ENCODE measurements around the gene AHSG. TPM values are rescaled to one million over a fixed set of nuclear protein-coding genes. Genes with fewer than 3 reads are reported as not detected.

Gene AHSG
- total RNA-seq, 1 experiment from 2014 or later = not detected

DNA sequence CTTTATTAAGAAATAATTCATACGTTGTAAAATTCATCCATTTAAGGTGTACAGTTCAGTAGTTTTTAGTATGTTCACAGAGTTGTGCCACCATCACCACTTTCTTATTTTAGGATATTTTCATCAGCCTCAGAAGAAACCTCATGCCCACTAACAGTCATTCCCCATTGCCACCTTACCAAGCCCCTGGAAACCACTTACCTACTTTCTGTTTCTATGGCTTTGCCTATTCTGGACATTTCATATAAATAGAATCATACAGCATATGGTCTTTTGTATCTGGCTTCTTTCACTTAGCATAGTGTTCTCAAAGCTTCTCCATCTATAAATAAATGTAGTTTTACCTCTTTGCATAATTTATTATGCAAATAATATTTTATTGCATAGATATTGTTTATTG, 34.0 kb downstream of the AHSG start:
- Histone ChIP-seq H3K4me3 (no peak overlapping the region), H3K4me1 (replicated peaks) (no peaks in the 10 kb centered on the region; the same call in 1 of the 2 replicates), H3K9me3 (replicated peaks) (no peaks in the 10 kb centered on the region), H3K27me3 (replicated peaks) (0 out of 2 replicates have a peak, but pooled peaks cover 9% of the 10 kb centered on the region), H3K36me3 (no peaks in the 10 kb centered on the region), H3K27ac (no peak overlapping the region)
- no peak for DNase-seq (ENCODE audit: low read depth in 1 of 2, low spot score in 2 of 2)

DNA sequence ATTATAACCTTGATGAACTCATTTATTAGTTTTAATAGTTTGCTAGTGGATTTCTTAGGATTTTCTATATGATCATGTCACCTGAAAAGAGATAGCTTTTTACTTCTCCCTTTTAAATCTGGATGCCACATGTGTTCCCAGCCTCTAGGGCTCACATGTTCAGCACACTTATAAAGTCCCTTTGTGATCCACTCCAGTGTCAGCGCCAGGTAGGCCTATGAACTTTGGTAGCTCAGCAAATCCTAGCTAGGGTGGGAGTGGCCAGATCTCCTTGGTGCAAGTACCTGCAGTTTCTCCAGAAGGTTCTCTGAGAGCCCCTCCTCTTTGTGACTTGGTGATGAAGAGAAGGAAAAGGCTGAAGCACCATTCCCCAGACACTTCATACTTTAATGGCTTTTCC, 36.0 kb downstream of the AHSG start:
- no peaks in the 10 kb centered on the region for H3K4me1 ChIP-seq (replicated peaks)
- H3K4me3 ChIP-seq = no peak overlapping the region
- no peak overlapping the region for H3K27ac ChIP-seq
- no peaks in the 10 kb centered on the region for H3K9me3 ChIP-seq (replicated peaks)
- no peaks in the 10 kb centered on the region for H3K36me3 ChIP-seq
- no peak for DNase-seq (ENCODE audit: low read depth in 1 of 2, low spot score in 2 of 2)
- H3K27me3 ChIP-seq (replicated peaks) = 0 out of 2 replicates have a peak, but pooled peaks cover 9% of the 10 kb centered on the region

- Histone ChIP-seq H3K27ac (no peak overlapping the region), H3K4me3 (no peak overlapping the region), H3K36me3 (no peaks in the 10 kb centered on the region), H3K9me3 (replicated peaks) (no peaks in the 10 kb centered on the region), H3K4me1 (replicated peaks) (no peaks in the 10 kb centered on the region), H3K27me3 (replicated peaks) (0 out of 2 replicates have a peak, but pooled peaks cover 12% of the 10 kb centered on the region)
- no peak for DNase-seq (ENCODE audit: low read depth in 1 of 2, low spot score in 2 of 2)
Measured at GRCh38 chr3:186651678-186652215, 38.9 kb downstream of the AHSG start.

- H3K9me3 ChIP-seq (replicated peaks) = no peaks in the 10 kb centered on the region
- H3K27ac ChIP-seq = no peak overlapping the region
- H3K4me1 ChIP-seq (replicated peaks) = no peaks in the 10 kb centered on the region
- H3K4me3 ChIP-seq = no peak overlapping the region
- peaks cover 9% of the 10 kb centered on the region; the same call in 1 of the 2 replicates for H3K27me3 ChIP-seq (replicated peaks)
- no peak for DNase-seq (ENCODE audit: low read depth in 1 of 2, low spot score in 2 of 2)
- no peaks in the 10 kb centered on the region for H3K36me3 ChIP-seq
Measured at GRCh38 chr3:186653080-186653707, 40.3 kb downstream of the AHSG start.

DNA sequence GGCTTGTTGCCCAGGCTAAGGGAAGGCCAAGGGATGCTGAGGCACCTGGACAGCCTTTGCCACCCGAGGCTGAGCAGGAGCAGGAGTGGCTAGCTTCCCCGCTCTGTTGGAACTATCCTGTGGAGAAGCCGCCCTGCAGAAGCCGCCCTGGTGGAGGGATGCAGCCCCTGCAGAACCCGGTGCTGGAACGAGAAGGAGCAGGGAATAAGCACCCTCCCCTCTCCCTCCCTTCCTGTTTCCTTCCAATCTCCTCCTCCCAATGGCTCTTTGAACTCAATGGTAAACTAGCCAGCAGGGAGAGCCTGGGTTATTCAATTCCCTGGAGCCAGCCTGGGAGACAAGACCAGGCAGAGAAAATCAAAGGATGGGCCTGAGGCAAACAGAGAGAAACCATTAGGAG, 41.1 kb downstream of the AHSG start:
- no peak overlapping the region for H3K4me3 ChIP-seq
- no peak overlapping the region for H3K27ac ChIP-seq
- peaks cover 6% of the 10 kb centered on the region; the same call in 1 of the 2 replicates for H3K27me3 ChIP-seq (replicated peaks)
- no peaks in the 10 kb centered on the region for H3K9me3 ChIP-seq (replicated peaks)
- H3K36me3 ChIP-seq = no peaks in the 10 kb centered on the region
- no peak for DNase-seq (ENCODE audit: low read depth in 1 of 2, low spot score in 2 of 2)
- H3K4me1 ChIP-seq (replicated peaks) = no peaks in the 10 kb centered on the region

DNA sequence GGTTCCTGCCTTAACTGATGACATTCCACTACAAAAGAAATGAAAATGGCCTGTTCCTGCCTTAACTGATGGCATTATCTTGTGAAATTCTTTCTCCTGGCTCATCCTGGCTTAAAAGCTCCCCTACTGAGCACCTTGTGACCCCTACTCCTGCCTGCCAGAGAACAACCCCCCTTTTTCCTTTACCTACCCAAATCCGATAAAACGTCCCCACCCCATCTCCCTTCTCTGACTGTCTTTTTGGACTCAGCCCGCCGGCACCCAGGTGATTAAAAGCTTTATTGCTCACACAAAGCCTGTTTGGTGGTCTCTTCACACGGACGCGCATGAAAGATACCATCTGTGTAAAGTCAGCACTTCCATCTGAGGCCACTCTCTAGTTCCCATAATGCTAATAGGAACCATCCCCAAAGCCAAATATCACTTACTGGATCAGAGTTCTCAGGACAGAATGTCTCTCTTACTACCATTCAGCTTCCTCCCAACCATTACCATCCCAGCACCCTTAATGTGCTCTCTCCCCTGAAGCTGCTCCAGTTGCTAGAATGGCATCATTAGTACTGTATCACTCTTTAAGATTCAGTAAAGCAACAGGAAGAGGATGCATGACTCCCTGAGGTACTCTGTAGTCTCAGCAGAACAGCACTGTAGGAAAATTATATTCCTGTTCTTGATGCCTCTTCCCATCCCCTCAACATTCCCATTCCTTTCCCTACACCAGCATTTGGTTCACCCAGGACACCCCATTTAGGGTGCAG, 50.7 kb downstream of the AHSG start:
- Histone ChIP-seq H3K27me3 (replicated peaks) (no peaks in the 10 kb centered on the region), H3K27ac (no peak overlapping the region), H3K4me1 (replicated peaks) (no peaks in the 10 kb centered on the region), H3K9me3 (replicated peaks) (no peaks in the 10 kb centered on the region), H3K36me3 (no peaks in the 10 kb centered on the region), H3K4me3 (no peak overlapping the region)
- DNase-seq (ENCODE audit: low read depth in 1 of 2, low spot score in 2 of 2) = no peak

DNA sequence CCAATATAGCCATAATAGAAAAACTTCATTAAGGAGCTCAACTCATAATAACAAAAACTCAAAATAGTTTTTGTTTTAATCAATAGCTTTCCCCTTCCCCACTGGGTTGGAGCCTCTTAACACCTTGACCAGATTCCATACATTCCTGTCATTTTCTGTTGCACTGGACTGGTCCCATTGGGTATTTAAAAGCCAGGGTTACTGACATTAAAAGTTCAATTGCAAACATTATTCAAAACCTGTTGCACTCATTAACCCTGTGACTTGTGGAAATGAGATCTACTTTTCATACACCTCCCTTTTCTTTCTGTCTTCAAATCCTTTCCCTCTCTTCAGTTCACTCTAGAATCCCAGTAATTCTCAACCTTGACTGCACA, 51.2 kb downstream of the AHSG start:
- no peak for DNase-seq (ENCODE audit: low read depth in 1 of 2, low spot score in 2 of 2)
- no peaks in the 10 kb centered on the region for H3K4me1 ChIP-seq (replicated peaks)
- H3K27me3 ChIP-seq (replicated peaks) = no peaks in the 10 kb centered on the region
- H3K27ac ChIP-seq = no peak overlapping the region
- no peaks in the 10 kb centered on the region for H3K36me3 ChIP-seq
- H3K4me3 ChIP-seq = no peak overlapping the region
- no peaks in the 10 kb centered on the region for H3K9me3 ChIP-seq (replicated peaks)

DNA sequence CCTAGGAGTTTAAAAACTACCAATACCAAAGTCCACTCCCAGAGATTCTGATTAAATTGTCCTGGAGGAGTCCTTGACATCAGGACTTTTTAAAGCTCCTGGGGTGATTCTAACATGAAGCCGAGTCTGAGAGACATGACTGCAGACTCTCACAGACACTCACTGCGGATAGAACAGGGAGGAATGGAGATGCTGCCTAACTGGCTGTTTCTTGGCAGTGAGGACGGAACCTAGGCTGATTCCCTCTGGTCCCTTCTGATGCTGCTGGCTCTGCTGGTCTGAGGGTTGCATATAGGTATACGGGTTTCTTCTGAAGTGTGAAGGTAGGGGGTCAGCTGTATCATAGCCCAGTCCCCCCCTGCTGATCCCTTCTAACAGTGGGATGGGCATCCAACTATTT, 51.6 kb downstream of the AHSG start:
- Histone ChIP-seq H3K4me3 (no peak overlapping the region), H3K36me3 (no peaks in the 10 kb centered on the region), H3K27ac (no peak overlapping the region), H3K9me3 (replicated peaks) (no peaks in the 10 kb centered on the region), H3K4me1 (replicated peaks) (no peaks in the 10 kb centered on the region), H3K27me3 (replicated peaks) (no peaks in the 10 kb centered on the region)
- no peak for DNase-seq (ENCODE audit: low read depth in 1 of 2, low spot score in 2 of 2)

DNA sequence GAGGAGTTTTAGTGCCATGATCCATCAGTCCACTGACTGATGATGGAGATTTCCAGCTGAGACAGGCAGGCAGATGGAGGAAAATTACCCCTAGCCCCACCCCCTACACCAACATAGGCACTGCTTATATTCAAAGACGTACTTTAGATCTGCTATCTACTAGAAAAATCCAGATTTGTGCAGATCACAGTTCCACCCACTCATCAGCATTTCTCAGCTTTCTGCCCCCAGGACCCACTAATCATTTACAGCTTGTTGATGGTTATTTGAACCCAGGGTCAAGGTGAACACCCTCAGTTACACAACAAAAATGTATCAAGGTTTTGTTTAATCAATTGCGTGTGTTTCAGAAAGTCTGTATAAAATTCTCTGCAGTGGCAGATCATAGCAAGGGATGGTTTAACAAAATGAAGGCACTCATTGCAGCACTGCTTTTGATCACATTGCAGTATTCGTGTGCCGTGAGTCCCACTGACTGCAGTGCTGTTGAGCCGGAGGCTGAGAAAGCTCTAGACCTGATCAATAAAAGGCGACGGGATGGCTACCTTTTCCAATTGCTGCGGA, 52.8 kb downstream of the AHSG start, which contains the start of gene HRG:
Gene HRG, plus strand, starts transcription at position 390 of the 564 bp plus-strand sequence. Its CDS starts 18 bp downstream, at position 408.
- H3K36me3 ChIP-seq = no peaks in the 10 kb centered on the region
- no peaks in the 10 kb centered on the region for H3K4me1 ChIP-seq (replicated peaks)
- no peaks in the 10 kb centered on the region for H3K9me3 ChIP-seq (replicated peaks)
- no peak within 1 kb of the TSS for H3K27ac ChIP-seq
- no peak for DNase-seq (ENCODE audit: low read depth in 1 of 2, low spot score in 2 of 2)
- H3K27me3 ChIP-seq (replicated peaks) = no peaks in the 10 kb centered on the region
- H3K4me3 ChIP-seq = no peak within 1 kb of the TSS

DNA sequence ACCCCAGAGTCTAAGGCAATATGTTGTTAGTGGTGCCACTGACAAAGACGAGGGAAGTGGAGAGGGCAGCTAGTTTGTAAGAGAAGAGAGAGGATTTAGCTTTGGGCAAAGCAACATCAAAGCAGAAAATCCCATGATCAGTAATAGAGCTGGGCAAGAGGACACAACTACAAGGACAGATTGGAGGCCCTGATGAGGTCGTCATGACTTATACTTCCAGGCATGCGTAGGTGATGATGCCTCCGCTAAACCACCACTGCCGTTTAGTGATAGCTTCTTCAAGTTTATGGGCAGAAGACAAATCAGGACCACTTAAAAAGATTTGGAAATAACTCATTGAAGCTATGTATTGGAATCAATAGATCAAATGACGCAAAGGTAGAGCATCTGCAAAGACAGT, 55.6 kb downstream of the AHSG start:
- H3K4me1 ChIP-seq (replicated peaks) = no peaks in the 10 kb centered on the region
- no peaks in the 10 kb centered on the region for H3K9me3 ChIP-seq (replicated peaks)
- no peak for DNase-seq (ENCODE audit: low read depth in 1 of 2, low spot score in 2 of 2)
- no peak overlapping the region for H3K4me3 ChIP-seq
- H3K27ac ChIP-seq = no peak overlapping the region
- H3K36me3 ChIP-seq = no peaks in the 10 kb centered on the region
- no peaks in the 10 kb centered on the region for H3K27me3 ChIP-seq (replicated peaks)

GRCh38 chr3:186669378-186670084, 56.7 kb downstream of the AHSG start:
- Histone ChIP-seq H3K4me1 (replicated peaks) (no peaks in the 10 kb centered on the region), H3K27ac (no peak overlapping the region), H3K4me3 (no peak overlapping the region), H3K36me3 (no peaks in the 10 kb centered on the region), H3K9me3 (replicated peaks) (no peaks in the 10 kb centered on the region), H3K27me3 (replicated peaks) (no peaks in the 10 kb centered on the region)
- no peak for DNase-seq (ENCODE audit: low read depth in 1 of 2, low spot score in 2 of 2)

DNA sequence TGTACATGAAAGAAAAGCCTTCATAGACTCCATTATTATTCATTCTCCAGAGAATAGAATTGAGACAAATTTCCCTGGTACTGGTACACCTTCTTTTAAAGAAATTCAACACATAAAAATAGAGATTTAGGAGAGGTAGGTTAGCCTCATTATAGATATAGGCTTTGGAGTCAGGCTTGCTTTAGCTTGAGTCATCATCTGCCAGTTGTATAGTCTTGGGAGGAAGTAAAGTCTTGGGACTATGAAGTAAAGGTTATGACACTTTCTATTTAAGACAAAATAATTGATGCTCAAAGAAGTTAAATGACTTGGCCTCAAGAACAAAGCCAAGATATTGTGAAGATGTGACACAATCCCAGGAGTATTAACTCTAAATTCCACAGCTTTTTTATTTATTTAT, 57.3 kb downstream of the AHSG start:
- no peak for DNase-seq (ENCODE audit: low read depth in 1 of 2, low spot score in 2 of 2)
- Histone ChIP-seq H3K4me3 (no peak overlapping the region), H3K27ac (no peak overlapping the region), H3K9me3 (replicated peaks) (no peaks in the 10 kb centered on the region), H3K36me3 (no peaks in the 10 kb centered on the region), H3K27me3 (replicated peaks) (no peaks in the 10 kb centered on the region), H3K4me1 (replicated peaks) (no peaks in the 10 kb centered on the region)

Measured in SJSA1 (cell line).